ENCODE measurements around the gene FRMD4A.
"Not testable (repeated sequence)": the region's sequence is repeated elsewhere in the genome, so short reads cannot be mapped to it uniquely, and the experiment has no call there.

The FRMD4A gene

GRCh38 chr10:13722747-13723653 lies 607.7 kb downstream of the FRMD4A start:
- DNase-seq (ENCODE audit: low read depth in 2 of 2) = no peak

GRCh38 chr10:13721486-13721885 lies 609.2 kb downstream of the FRMD4A start:
- no peak for DNase-seq (ENCODE audit: low read depth in 2 of 2)

GRCh38 chr10:13720699-13721098 lies 610.0 kb downstream of the FRMD4A start:
- no peak for DNase-seq (ENCODE audit: low read depth in 2 of 2)

- DNase-seq (ENCODE audit: low read depth in 2 of 2) = no peak
Measured at GRCh38 chr10:13719425-13719824, 611.3 kb downstream of the FRMD4A start.

DNA sequence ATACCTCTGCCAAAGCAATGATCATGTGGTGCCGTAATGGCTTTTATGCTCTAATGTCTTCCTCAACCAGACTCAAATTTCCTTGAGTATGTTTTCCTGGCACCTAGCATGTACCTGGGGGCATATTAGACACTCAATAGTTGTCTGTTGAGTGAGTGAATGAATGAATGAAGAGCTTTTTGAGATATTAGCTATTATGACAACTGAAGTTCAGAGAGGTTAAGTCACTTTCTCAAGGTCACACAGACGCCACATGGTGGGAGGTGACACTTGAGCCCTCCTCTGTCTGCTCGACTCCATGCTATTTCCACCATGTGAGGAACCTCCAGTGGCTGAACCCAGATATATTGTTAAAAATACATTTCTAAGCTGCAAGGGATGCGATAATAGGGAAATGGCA lies 611.9 kb downstream of the FRMD4A start:
- no peak for DNase-seq (ENCODE audit: low read depth in 2 of 2)

- no peak for DNase-seq (ENCODE audit: low read depth in 2 of 2)
Measured at GRCh38 chr10:13717936-13718772, 612.6 kb downstream of the FRMD4A start.

- DNase-seq (ENCODE audit: low read depth in 2 of 2) = no peak
Measured at GRCh38 chr10:13717571-13717935, 613.2 kb downstream of the FRMD4A start.

- DNase-seq (ENCODE audit: low read depth in 2 of 2) = no peak
Measured at GRCh38 chr10:13716081-13717071, 614.3 kb downstream of the FRMD4A start.

DNA sequence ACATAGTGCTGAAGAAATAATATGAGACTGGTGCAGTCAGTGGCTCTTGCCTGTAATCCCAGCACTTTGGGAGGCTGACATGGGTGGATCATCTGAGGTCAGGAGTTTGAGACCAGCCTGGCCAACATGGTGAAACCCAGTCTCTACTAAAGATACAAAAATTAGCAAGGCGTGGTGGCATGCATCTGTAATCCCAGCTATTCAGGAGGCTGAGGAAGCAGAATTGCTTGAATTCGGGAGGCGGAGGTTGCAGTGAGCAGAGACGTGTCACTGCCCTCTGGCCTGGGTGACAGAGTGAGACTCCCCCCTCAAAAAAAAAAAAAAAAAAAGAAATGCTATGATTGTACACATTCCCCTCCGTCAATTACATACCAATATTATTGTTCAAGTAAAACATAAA lies 615.1 kb downstream of the FRMD4A start:
- not testable (repeated sequence) for DNase-seq (ENCODE audit: low read depth in 2 of 2)

DNA sequence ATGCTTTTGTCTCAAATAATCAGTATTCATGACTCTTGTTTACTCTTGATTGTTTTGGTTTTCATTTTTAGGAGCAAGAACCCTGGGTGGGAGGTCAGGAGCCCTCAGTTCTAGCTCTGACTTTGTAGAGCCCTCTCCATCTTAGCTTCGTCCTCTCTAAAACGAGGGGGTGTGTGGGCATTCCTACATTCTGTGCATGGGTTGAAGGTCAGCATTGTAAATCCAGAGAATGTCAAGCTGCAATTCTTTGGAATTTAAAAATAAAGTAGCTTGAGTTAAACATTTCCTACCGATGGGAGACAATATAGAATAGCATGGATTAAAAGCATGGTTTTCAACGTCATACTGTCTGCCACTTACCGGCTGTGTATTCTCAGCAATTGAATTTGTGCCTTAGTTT lies 615.6 kb downstream of the FRMD4A start:
- DNase-seq (ENCODE audit: low read depth in 2 of 2) = no peak

DNA sequence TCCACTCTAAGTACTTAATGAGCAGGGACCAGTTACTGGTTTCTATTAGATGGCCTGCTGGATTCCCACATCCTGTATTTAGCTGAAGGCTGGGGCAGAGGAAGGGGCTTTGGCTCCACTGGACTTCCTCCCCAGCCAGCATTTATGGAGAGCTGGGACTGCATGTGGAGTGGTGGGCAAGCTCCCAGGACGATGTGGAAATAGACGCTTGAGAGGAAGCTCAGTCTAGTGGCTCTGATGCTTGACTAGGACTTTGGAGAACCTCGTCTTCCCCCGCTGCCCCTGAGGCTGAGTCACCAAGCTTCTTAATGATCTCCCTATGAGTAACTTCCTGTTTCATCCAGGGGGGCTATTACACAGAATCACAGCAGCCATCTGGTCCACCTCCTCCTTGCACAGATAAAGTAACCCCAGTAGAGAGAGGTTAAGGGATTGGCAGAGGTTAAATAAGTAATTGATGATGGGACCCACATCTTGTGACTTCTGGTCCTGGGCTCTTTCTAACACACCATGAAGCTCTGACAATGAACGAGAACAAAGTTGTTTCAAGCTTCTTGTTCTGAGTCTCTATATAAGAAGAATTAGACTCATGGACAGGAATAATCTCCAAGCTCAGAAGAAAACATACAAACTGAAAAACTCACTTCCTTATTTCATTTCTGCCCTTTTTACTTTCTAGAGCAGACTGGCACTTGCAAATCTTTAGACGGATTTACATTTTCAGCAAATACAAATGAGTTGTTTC lies 617.7 kb downstream of the FRMD4A start:
- DNase-seq (ENCODE audit: low read depth in 2 of 2) = no peak

DNA sequence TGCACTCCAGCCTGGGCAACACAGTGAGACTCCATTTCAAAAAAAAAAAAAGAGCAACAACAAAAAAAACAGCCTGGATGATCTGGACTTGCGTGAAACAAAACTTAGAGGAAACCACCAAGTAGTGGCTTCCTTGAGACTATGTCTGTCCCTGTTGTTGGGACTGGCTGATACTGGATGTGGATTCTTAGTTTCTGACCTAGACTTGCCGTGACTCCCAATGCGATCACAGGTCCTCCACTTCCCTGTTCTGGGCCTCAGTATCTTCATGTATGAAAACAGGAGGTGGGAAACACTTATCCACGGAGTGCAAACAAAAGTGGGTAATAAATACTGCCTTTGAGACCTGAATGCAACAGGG lies 618.3 kb downstream of the FRMD4A start:
- no peak for DNase-seq (ENCODE audit: low read depth in 2 of 2)

- no peak for DNase-seq (ENCODE audit: low read depth in 2 of 2)
Measured at GRCh38 chr10:13711291-13711690, 619.4 kb downstream of the FRMD4A start.

DNA sequence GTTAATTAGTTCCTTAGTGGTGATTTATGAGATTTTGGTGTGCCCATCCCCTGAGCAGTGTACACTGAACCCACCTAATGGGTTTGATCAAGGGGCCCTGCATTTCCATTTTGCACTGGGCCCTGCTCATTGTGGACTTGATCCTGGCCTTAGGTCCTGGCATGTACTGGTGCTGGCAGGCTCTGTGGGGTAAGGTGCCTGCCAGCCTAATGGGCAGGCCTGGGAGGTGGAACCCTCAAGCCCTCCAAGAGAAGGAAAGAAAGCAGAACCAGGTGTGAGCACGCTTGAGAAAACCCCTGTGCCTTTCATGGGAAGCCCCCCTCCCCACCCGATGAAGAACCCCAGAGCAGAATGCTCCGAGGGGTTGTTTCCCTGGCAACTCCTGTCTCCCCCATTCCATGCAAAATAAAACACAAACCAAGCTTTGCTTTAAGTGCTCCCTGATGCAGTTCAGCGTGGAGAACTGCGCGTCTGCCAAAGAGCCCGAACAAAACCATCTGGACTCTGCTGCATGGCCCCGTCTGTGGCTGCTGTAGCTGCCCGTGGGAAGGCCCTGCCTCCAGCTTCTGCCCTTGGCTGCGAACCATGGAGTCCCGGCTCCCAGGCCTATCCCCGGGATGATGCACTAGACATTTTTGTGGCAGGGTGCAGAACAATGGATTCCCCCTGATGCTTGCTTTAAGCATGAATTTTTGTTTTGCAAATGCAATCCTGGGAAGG lies 620.6 kb downstream of the FRMD4A start:
- no peak for DNase-seq (ENCODE audit: low read depth in 2 of 2)

- no peak for DNase-seq (ENCODE audit: low read depth in 2 of 2)
Measured at GRCh38 chr10:13708256-13708990, 622.3 kb downstream of the FRMD4A start.

DNA sequence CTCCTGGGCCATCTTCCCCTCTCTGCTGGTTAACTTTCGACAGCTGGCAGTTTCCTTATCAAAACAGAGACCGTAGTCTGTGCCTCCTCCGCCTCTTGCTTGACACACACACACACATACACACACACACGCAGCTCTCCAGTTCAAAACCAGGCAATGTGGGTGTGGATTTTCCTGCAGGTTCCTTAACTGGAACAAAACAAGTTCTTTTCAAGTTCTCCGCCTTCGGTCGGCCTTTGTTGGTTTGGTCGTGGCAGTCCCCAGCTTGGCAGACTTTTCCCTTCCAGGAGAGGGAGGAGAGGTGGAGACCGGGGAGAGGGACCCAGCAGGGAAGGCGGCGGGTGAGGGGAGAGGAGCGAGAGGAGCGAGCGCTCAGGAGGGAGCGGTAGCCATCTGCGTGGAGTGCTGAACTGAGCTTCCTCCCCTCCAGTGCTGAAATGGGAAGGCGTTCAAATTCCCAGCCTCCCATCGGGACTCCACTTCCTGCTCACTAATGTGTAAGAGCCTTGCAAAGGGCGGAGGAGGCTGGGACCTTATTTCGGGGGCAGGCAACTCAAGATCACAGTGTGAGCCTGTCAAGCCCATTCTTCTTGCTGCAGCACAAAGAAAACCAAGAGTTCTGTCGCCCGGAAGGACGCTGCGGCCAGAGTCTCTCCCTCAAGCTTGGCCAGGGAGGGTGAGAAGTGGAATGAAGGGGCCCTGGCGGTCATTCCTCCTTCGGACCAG lies 623.4 kb downstream of the FRMD4A start:
- DNase-seq (ENCODE audit: low read depth in 2 of 2) = no peak

DNA sequence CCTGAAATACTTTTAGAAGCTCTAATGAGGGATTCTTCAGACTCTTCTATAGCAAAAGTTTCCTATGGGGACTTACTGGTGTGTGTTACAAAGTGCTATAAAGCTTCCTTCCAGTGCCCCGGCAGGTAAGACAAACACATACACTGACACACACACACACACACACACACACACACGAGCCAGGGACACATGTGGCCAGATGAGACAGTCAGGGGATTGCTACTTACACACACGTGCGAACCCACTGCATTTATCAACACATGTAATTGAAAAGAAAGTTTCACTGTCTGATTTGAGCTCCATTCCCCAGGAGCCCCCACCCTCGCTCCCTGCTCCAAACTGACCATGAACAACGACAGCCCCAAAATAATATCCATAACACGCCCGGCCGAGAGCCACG lies 624.1 kb downstream of the FRMD4A start:
- no peak for DNase-seq (ENCODE audit: low read depth in 2 of 2)

DNA sequence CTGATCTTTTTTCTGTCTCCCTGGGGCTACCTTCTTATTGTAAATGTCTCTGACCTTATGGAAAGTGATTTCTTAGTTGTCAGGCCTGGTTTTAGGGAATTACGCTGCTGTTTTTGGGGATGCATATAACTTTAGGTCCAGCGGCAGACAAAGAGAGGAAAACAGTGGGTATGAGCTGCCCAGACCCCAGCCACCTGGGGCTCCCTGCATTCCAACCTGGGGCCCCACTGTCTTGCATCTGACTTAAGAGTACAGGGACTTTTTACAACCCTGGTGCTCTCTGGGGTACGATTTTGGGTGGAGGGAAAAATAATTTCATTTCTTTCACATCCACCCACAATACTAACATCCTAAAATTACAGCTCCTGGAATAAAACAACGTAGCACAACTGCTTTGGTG lies 624.5 kb downstream of the FRMD4A start:
- DNase-seq (ENCODE audit: low read depth in 2 of 2) = no peak

All from stimulated activated CD8-positive, alpha-beta memory T cell treated with anti-CD3 and anti-CD28 coated beads, Interleukin-7, amount 100 ng/mL, for 1 hour (primary cell).